Uterus (tissue), 2 donors: Measurements from ENCODE around the gene SLC22A17.

Experiments
- CTCF ChIP-seq, 4 experiments: fragments of 200-600 bp in 2 of 4; fragments of 450-650 bp in 2 of 4; sonication (generic) in 2 of 4; IDR thresholded peaks; one replicate each; pipeline ENCODE4 v1.5.1; 2016 to 2019; ENCODE audit warnings: antibody characterized with exemption in 4 of 4, mild to moderate bottlenecking in 2 of 4, moderate library complexity in 1 of 4
- POLR2A ChIP-seq, 2 donors: fragments of 450-650 bp; IDR thresholded peaks; one replicate each; pipeline ENCODE4 v1.6.1; 2016; ENCODE audit warnings: antibody characterized with exemption in 2 of 2, mild to moderate bottlenecking in 1 of 2, moderate library complexity in 1 of 2

- no peak for TF ChIP-seq CTCF (IDR thresholded peaks at IDR 0.05)
- TF ChIP-seq POLR2A (IDR thresholded peaks at IDR 0.05) = no peak
Observed at GRCh38 chr14:23373041-23373440, 20.4 kb upstream of the SLC22A17 start.
